22Rv1 (cell line): ENCODE data around the gene PFDN2.

ENCODE experiments used
- ZFX ChIP-seq: fragments of 450-650 bp; IDR thresholded peaks from 2 replicates; pipeline ENCODE4 v1.6.1; 2017; ENCODE audit warnings: antibody characterized with exemption, borderline replicate concordance
- TF ChIP-seq, protein P1 (sequence below): fragments of 450-650 bp; IDR thresholded peaks from 2 replicates; pipeline ENCODE4 v1.5.1; 2017; ENCODE audit warnings: mild to moderate bottlenecking

DNA sequence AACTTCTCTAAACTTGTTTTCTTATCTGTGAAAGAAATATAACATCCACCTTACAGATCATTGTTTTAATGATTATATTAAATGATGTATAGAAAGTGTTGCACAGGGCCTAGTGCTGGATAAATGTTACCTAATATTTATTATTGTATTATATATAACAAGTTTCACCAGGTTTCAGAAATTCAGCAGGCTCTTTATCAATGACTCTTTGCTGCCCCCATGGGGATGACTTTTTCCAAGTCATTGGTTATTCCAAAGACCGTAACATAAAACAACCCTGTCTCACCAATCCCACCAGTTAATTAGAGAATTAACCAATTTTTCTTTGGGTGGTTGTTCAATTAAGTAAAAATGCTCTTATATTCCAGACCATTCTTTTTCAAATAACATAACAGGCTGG is 21.9 kb upstream of the PFDN2 start:
- TF ChIP-seq, protein P1, sequence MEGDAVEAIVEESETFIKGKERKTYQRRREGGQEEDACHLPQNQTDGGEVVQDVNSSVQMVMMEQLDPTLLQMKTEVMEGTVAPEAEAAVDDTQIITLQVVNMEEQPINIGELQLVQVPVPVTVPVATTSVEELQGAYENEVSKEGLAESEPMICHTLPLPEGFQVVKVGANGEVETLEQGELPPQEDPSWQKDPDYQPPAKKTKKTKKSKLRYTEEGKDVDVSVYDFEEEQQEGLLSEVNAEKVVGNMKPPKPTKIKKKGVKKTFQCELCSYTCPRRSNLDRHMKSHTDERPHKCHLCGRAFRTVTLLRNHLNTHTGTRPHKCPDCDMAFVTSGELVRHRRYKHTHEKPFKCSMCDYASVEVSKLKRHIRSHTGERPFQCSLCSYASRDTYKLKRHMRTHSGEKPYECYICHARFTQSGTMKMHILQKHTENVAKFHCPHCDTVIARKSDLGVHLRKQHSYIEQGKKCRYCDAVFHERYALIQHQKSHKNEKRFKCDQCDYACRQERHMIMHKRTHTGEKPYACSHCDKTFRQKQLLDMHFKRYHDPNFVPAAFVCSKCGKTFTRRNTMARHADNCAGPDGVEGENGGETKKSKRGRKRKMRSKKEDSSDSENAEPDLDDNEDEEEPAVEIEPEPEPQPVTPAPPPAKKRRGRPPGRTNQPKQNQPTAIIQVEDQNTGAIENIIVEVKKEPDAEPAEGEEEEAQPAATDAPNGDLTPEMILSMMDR: peak; percentile 81
- TF ChIP-seq ZFX: no peak
